Inferior parietal cortex (tissue), 1 donor: Measurements from ENCODE around the gene LYPLAL1.
"Not testable (repeated sequence)": the region's sequence is repeated elsewhere in the genome, so short reads cannot be mapped to it uniquely, and the experiment has no call there.

Experiments
- DNase-seq: peaks from one replicate; pipeline ENCODE4 v3.0.0-alpha.2; 2016; ENCODE audit errors: extremely low spot score

LYPLAL1 gene

GRCh38 chr1:219163401-219163954 is 10.2 kb upstream of the LYPLAL1 start:
- DNase-seq: no peak

- DNase-seq: no peak
These were observed 2.3 kb upstream of the LYPLAL1 start for GRCh38 chr1:219171192-219171935.

GRCh38 chr1:219172821-219173220 is 857 bp upstream of the LYPLAL1 start:
- DNase-seq: no peak

GRCh38 chr1:219173434-219173757 is 282 bp upstream of the LYPLAL1 start:
- DNase-seq: no peak

GRCh38 chr1:219174460-219175211 is 958 bp downstream of the LYPLAL1 start:
- DNase-seq: no peak

- DNase-seq: no peak
These were observed 1.5 kb downstream of the LYPLAL1 start for GRCh38 chr1:219175212-219175564.

- DNase-seq: no peak
These were observed 2.5 kb downstream of the LYPLAL1 start for GRCh38 chr1:219176168-219176567.

GRCh38 chr1:219177363-219177762 is 3.7 kb downstream of the LYPLAL1 start:
- DNase-seq: no peak

GRCh38 chr1:219177940-219178339 is 4.3 kb downstream of the LYPLAL1 start:
- no peak for DNase-seq

GRCh38 chr1:219179293-219179692 is 5.6 kb downstream of the LYPLAL1 start:
- no peak for DNase-seq

GRCh38 chr1:219184337-219184736 is 10.7 kb downstream of the LYPLAL1 start:
- DNase-seq: no peak

GRCh38 chr1:219185486-219186117 is 11.9 kb downstream of the LYPLAL1 start:
- DNase-seq: no peak

- DNase-seq: no peak
These were observed 14.7 kb downstream of the LYPLAL1 start for GRCh38 chr1:219188331-219188803.

GRCh38 chr1:219189021-219189824 is 15.5 kb downstream of the LYPLAL1 start:
- no peak for DNase-seq

- DNase-seq: no peak
These were observed 16.3 kb downstream of the LYPLAL1 start for GRCh38 chr1:219189952-219190351.

GRCh38 chr1:219190605-219191004 is 16.9 kb downstream of the LYPLAL1 start:
- DNase-seq: no peak

- not testable (repeated sequence) for DNase-seq
These were observed 22.2 kb downstream of the LYPLAL1 start for GRCh38 chr1:219195833-219196232.

GRCh38 chr1:219201656-219202055 is 28.0 kb downstream of the LYPLAL1 start:
- DNase-seq: no peak

- DNase-seq: no peak
These were observed 28.9 kb downstream of the LYPLAL1 start for GRCh38 chr1:219202567-219202966.

- DNase-seq: no peak
These were observed 32.7 kb downstream of the LYPLAL1 start for GRCh38 chr1:219206350-219206749.

- no peak for DNase-seq
These were observed 35.9 kb downstream of the LYPLAL1 start for GRCh38 chr1:219209578-219209977.

GRCh38 chr1:219210067-219210466 is 36.4 kb downstream of the LYPLAL1 start:
- no peak for DNase-seq
